Uterus (tissue), 2 donors: ENCODE results near the gene FBXO31.

Experiments used
- CTCF ChIP-seq, 4 experiments: fragments of 200-600 bp in 2 of 4; fragments of 450-650 bp in 2 of 4; sonication (generic) in 2 of 4; IDR thresholded peaks; one replicate each; pipeline ENCODE4 v1.5.1; 2016 to 2019; ENCODE audit warnings: antibody characterized with exemption in 4 of 4, mild to moderate bottlenecking in 2 of 4, moderate library complexity in 1 of 4
- POLR2A ChIP-seq, 2 donors: fragments of 450-650 bp; IDR thresholded peaks; one replicate each; pipeline ENCODE4 v1.6.1; 2016; ENCODE audit warnings: antibody characterized with exemption in 2 of 2, mild to moderate bottlenecking in 1 of 2, moderate library complexity in 1 of 2

- TF ChIP-seq CTCF (IDR thresholded peaks at IDR 0.05) (no peak), POLR2A (IDR thresholded peaks at IDR 0.05) (no peak)
Observed at GRCh38 chr16:87431926-87432325, 48.4 kb upstream of the FBXO31 start.
